HG03342 (cell line): ENCODE measurements around the gene COPS6.
"Not testable (repeated sequence)": the region's sequence is repeated elsewhere in the genome, so short reads cannot be mapped to it uniquely, and the experiment has no call there.

Experiments used
- ATAC-seq: cut with Tn5 transposase; IDR thresholded peaks from one replicate; pipeline ENCODE4 v1.9.1; 2021; ENCODE audit warnings: mild to moderate bottlenecking, moderate library complexity; ENCODE audit not compliant: unreplicated experiment

COPS6 gene

GRCh38 chr7:100126239-100126930, 37.6 kb downstream of the COPS6 start:
- no peak for ATAC-seq

- ATAC-seq: peak; percentile 50
Measured at GRCh38 chr7:100126931-100127865, 38.4 kb downstream of the COPS6 start, which contains the start of gene MBLAC1. Gene MBLAC1 (plus strand): TSS chr7:100126967. CDS start chr7:100127396, 429 bp downstream.

- ATAC-seq: no peak
Measured at GRCh38 chr7:100127866-100128636, 39.3 kb downstream of the COPS6 start.

DNA sequence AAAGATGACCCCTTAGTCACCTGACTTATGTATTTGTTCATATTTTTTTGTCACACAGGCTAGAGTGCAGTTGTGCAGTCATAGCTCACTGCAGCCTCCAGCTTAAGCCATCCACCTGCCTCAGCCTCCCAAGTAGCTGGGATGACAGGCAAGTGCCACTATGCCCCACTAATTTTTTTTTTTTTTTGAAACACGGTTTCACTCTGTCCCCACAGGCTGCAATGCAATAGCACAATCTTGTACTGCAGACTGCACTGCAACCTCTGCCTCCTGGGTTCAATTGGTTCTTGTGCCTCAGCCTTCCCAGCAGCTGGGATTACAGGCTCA, 39.8 kb downstream of the COPS6 start:
- no peak for ATAC-seq

DNA sequence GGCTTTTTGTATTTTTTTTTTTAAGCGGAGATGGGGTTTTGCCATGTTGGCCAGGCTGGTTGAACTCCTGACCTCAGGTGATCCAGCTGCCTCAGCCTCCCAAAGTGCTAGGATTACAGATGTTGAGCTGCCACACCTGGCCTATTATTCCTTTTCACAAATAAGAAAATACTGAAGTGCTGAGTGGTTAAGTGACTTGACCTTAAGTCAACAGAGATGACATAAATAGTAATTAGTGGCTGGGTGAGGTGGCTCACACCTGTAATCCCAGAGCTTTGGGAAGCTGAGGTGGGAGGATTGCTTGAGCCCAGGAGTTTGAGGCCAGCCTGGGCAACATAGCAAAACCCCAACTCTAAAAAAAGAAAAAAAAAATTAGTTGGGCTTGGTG, 41.4 kb downstream of the COPS6 start:
- ATAC-seq: not testable (repeated sequence)

- no peak for ATAC-seq
Measured at GRCh38 chr7:100130608-100131453, 42.1 kb downstream of the COPS6 start.

DNA sequence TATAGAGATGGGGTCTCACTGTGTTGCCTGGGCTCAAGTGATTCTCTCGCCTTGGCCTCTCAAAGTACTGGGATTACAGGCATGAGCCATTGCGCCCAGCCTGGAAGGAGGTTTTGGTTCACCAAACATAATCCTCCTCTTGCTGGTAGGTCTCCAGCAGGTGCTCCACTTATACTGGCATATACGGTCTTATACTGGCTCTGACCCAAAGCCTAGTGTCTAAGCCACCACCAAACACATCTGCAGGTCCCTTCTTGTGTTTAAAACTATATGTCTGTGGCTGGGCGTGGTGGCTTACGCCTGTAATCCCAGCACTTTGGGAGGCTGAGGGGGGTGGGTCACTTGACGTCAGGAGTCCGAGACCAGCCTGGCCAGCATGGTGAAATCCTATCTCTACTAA, 43.4 kb downstream of the COPS6 start:
- no peak for ATAC-seq

GRCh38 chr7:100132697-100133151, 44.0 kb downstream of the COPS6 start:
- peak; percentile 54 for ATAC-seq

DNA sequence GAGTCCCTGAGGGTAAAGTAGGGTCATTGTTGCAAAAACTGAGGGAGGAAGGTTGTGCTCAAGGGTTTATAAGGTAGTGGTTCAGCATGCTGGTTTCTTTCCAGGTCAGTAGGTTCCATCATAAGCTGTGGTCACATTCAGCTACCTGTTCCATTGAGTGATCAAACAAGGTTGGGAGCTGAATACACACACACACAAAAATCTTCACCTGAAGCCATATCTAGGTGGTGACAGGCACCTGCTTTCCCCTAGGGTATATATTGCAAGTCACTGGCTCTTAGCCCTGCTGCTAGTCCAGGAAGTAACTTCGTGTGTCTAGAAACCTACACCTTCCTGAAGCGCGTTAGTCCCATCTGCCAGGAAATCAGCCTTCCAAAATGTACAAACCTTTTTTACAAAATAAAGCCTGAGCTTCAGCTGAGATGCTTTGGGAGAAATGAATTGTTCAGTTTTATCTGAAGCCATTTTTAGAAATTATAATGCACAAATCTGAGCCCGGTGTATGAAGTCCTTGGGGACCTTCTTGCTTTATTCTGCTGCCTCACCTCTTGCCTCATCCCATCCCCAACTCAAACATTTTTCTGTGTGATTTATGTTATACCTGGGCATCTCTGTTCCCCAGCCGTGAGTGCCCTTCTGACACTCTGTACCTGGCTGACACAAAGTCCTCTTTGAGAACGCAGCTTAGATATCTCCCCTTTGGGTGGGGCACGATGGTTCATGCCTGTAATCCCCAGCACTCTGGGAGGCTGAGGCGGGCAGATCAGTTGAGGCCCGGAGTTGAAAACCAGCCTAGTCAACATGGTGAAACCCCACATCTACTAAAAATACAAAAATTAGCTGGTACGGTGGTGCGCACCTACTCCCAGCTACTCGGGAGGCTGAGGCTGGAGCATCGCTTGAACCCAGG, 49.3 kb downstream of the COPS6 start:
- no peak for ATAC-seq

- ATAC-seq: no peak
Measured at GRCh38 chr7:100141555-100141949, 52.8 kb downstream of the COPS6 start.
